Left lobe of liver (tissue), 2 donors: ENCODE results near the gene ARL8A. TPM values are rescaled to one million over a fixed set of nuclear protein-coding genes. Genes with fewer than 3 reads are reported as not detected.
A peak's percentile ranks its signal among the peaks of the same experiment; 100 is the strongest.
"Not testable (repeated sequence)": the region's sequence is repeated elsewhere in the genome, so short reads cannot be mapped to it uniquely, and the experiment has no call there.

ENCODE experiments used
- ATAC-seq: fragments of 200-7000 bp; cut with Tn5 transposase; one replicate; pipeline ENCODE4 v1.9.1; 2020; ENCODE audit warnings: mild to moderate bottlenecking, moderate library complexity
- DNase-seq: peaks from one replicate; pipeline ENCODE4 v3.0.0-alpha.2; 2020; ENCODE audit warnings: low spot score
- total RNA-seq: library from RNA; stranded (reverse); gene quantifications from one replicate; pipeline ENCODE4 v1.2.1, GENCODE V29; 2021
- donor health status: DM: no; HTN: no; CAD: no; lungs with moderate emphysema.
- donor health status: DM: no; HTN: yes; CAD: no.

The ARL8A gene
- total RNA-seq, 1 donor from 2014 or later: 34.6 TPM

DNA sequence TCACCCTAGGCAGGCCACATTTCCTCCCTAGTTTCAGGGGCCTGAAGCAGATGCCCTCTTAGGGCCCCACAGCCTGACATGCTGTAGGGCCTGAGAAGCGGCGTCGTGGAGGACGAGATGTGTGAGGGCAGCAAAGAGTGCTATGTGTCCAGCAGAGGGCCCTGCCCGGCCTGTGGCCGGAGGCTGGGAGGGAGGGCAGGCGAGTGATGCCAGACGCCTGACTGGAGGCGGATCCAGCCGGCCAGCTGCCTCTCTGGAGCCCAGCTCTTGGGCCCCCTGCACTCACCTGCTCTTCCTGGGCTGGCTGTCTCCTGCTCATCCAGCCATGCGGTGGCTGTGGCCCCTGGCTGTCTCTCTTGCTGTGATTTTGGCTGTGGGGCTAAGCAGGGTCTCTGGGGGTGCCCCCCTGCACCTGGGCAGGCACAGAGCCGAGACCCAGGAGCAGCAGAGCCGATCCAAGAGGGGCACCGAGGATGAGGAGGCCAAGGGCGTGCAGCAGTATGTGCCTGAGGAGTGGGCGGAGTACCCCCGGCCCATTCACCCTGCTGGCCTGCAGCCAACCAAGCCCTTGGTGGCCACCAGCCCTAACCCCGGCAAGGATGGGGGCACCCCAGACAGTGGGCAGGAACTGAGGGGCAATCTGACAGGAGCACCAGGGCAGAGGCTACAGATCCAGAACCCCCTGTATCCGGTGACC is 21.8 kb downstream of the ARL8A start, which contains the start of gene GPR37L1:
Gene GPR37L1 (plus strand): TSS at position 279 of the 697 bp plus-strand sequence. CDS start 47 bp downstream, at position 326.
- no peak for DNase-seq

DNA sequence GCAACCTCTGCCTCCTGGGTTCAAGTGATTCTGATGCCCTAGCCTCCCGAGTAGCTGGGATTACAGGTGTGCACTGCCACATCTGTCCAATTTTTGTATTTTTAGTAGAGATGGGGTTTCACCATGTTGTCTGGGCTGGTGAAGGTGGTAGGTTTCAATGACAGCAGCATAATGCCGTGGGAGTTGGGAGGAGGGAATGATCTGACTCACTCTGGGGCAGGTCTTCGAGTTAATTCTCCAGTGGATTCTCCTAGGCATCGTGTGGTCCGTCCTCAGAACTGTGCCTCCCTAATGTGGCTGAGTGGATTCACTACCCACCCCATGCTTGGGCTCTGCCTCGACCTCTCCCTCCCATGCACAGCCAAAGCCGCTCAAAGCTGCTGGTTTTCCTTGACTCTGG is 23.5 kb downstream of the ARL8A start:
- ATAC-seq (no peak), DNase-seq (no peak)

More for the DNA sequence above, 21.8 kb downstream of the ARL8A start, which contains the start of gene GPR37L1:
- ATAC-seq: peak; percentile 76

DNA sequence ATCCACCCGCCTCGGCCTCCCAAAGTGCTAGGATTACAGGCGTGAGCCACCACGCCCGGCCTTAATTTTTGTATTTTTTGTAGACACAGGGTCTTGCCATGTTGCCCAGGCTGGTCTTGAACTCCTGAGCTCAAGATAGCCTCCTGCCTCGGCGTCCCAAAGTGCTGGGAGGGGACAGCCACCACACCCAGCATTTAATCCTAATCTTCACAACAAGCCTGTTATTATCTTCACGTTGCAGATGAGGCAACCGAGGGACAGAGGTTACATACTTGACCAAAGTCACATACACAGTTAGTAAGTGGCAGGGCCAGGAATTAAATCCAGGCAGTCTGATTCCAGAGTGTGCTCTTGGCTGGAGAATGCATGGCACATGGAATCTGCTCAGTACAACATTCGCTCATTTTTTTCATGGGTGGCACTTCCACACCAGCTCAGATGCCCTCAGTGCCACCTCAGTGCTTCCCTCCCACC is 26.6 kb downstream of the ARL8A start:
- DNase-seq (peak; percentile 74), ATAC-seq (peak; percentile 73)

DNA sequence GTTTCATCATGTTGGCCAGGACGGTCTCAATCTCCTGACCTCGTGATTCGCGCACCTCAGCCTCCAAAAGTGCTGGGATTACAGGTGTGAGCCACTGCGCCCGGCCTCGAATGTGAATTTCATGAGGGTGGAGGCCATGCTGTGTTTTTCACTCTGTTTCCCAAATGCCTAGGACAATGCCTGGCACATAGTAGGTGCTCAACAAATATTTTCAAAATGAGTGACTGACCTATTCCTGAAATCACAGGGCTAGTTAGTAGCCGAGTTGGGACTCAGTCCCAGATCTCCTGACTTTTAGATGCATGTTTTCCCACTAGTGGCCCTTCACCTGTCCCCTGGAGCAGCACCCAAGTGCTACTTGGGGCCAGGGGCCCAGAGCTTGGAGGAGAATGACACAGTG is 28.2 kb downstream of the ARL8A start:
- no peak for ATAC-seq
- no peak for DNase-seq

DNA sequence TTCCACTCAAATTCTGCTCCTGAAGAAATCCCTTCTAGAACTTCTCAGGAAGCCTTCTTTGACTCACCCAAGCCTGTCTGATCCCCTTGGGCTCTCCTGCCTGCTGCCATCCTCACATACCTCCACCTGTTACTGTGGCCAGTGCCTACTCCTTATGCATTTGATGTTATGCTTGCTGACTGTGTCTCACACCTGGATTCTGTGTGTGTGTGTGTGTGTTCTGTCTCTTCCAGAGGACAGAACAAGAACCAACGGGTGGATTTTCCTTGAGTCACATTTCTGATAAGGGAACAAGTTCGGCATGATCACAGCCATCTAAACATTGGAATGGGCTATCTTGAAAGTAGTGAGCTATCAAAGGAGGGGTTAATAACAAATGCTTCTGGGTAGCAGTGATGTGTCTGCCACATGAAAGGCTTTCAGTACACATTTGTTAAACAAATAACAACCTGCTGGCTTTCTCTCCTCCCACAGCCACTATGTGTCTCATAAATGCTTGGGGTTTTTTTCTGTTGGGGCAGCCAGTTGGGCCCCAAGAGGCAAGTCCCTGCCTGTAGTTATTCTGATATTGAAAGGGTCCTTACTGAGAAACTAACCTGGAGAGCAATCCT is 30.7 kb downstream of the ARL8A start:
- DNase-seq (no peak), ATAC-seq (no peak)

DNA sequence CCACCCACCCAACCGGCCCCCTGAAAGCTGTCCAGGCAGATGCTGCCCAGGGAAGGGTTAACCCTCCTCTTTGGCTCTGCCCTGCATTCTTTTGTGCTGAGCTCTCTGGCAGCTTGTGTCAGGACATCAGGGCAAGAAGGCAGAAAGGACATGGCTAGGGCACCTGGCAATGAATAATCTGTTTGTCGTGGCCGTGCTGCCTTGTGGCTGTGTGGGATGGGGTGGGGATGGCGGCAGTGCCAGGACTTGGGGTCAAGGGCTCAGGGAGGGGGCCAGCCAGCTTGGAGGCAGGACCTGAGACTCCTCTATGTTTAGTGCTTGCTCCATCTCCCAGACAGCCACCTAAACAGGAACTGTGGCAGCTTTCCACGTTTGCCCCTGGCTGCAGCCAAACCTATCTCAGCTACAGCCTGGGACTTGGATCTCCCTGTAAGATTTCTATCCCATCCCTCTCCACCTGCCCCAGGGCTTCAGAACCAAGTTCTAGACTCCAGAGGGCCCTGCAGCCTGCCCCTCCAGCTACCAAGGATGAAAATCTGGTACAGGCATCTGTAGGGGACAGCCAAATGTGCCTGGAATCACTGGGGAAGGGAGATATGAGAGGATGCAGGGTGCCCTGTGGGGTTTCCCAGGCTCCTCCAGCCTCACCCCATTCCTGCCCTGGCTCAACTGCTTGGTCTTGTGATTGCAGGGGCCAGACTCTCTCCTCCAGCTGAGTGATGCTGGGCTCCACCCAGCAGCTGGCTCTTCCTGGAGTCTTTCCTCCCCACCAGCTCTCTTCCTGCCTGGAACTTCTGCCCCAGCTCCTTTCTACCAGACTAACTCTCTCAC is 31.5 kb downstream of the ARL8A start:
- ATAC-seq (peak; percentile 75), DNase-seq (peak; percentile 83)

DNA sequence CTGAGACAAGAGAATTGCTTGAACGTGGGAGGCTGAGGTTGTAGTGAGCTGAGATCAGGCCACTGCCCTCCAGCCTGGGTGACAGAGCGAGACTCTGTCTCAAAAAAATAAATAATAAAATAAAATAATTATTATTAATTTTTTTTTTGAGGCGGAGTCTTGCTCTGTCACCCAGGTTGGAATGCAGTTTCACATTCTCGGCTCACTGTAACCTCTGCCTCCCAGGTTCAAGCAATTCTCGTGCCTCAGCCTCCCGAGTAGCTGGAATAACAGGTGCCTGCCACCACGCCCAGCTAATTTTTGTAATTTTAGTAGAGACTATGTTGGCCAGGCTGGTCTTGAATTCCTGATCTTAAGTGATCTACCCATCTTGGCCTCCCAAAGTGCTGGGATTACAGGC is 32.9 kb downstream of the ARL8A start:
- ATAC-seq, DNase-seq: not testable (repeated sequence)

DNA sequence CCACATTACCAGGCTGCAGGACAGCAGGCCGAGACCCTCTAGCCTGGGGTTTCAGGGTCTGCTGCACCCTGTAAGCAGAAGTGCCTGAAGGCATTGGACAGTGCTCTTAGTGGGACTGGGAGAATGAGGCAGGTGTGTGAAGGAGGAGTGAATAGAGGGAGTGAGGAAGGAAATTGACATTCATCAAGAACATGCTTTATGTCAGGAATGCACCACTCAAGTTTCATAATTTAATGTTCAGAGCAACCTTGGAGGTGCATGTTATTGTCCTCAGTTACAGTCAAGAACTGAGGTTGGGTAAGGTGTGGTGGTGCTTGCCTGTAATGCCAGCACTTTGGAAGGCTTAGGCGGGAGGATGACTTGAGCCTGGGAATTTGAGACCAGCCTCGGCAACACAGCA is 33.6 kb downstream of the ARL8A start:
- DNase-seq: no peak
- ATAC-seq: no peak

DNA sequence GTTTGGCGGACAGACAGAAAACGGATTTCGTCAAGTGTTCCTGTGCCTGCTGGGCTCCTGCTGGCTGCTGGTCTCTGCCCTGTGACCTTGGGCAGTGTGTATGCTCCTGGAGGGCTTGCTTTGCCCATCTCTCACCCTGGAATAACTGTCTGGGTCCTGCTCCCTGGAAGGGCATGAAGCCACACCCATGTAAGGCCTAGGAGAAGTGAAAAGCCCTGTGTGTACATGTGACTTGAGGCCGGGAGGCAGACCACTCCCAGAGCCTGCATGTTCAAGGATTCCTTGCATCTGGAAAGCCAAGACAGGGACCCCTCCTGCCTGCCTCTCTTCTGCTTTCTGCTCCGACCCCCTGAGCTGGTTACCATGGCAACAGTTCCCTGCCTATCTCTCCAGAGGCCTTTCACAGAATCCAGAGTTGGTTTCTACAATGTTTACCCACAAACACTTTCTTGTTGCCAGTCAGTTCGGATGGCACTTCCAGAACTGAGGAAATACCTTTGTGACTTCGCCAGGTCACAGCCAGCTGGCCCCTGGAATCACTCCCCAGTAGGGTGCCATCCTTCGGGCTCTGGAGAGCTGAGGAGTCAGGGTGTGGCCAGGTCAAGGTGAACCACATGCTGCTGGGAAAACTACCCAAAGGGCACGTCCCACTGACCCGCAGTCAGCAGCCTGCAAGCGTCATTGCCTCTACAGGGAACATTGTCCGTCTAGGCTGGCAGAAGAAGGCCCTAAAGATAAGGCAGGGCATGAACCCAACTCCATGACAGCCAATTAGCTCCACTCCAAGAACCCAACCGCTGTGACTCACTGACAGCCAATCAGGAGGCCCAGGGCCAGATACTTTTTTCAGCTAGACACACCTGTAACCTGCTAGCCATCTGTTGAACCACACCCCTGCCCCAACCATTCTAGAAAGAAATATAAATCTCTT is 36.5 kb downstream of the ARL8A start:
- peak; percentile 73 for ATAC-seq
- DNase-seq: peak; percentile 94

DNA sequence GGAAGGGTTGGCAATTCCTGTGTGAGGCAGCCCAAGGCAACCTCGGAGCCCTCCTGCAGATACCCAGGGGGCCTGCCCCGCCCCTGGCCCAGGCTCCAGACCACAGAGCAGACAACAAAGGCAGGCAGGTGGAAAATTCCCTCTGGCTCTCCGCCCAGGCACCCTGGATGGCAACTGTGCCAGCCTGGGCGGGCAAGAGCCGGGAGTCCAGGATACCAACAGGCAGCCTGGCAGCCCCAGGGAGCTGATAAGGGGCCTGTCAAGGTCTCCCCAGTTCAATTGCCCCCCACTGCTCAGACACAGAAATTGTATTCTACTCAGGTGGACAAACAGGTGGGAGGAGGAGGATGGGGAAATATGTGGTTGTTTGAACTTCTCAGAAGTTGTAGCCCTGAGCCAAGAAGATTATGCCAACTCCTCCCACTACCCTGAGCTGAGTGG is 37.2 kb downstream of the ARL8A start:
- ATAC-seq: peak; percentile 80
- peak; percentile 93 for DNase-seq

DNA sequence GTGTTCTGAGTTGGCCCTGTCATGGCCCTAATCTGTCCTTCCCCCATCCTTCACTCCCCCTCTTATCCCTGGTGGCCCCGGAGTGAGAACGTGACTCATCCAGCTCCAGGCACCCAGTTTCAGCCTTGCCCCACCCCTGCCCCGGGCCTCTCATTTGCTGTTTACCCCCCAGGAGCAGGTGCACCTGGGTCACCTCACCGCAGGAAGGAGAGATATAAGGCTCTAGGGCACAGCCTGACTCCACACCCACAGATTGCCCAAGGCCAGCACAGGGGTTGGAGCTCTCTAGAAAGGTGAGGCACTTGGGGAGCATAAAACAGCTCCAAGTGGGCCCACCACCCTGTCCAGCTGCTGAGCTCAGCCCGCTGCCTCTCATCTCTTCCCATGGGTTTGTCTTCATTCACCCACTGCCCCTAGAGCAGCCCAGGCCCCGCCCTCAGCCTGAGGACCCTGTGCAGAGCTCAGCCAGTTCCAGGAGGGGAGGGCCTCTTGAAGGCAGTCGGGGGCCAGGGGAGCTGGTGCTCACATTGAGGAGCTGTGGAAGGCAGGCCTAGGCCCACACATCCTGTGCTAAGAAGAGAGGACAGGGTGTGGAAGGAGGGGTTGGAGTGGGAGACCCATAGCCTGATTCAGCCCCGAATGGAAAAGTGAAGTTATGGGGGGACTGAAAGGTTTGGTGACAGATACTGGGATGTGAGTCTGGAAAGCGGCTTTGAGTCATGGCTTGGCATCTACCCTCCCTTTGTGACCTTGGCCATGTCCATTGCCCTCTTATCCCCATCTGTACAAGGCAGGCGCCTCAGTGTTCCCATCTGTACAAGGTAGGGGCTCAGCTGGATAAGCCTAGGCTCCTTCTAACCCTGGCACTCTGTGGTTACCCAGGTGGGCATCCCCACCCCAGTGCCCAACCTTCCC is 37.9 kb downstream of the ARL8A start:
- no peak for DNase-seq
- ATAC-seq: peak; percentile 47

DNA sequence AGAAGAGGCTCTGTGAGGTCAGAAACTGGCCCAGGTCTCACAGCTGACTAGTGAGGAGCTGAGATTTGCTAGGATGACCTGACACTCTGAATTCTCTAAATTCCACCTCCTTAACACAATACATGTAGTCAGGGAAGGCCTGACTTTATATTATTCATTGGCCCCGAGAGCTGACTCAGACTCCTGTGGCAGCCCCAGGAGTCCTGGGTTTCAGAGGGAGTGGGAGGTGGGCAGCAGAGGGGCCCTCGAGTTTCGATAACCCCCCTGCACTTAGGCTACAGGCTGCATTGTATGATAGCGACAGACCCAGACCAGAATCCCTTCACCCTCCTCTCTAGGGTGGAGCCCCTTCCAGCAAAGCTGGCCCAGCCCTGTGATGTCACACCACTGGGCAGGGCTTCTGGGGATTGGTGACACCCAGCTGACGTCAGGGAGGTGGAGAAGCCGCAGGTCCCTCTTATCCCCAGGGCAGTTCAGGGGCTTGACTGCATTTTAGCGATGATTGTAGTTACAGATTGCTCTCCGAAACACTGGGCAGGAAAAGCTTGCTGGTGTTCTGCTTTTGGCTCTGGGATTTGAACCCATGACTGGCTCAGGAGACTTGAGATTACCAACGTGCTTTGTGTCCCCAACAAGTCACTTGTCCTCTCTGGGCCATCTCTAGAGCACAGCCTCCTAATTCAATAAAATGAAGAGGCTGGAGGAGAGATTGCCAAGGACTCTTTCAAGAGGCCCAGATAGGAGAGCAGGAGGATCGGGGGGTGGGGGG is 38.8 kb downstream of the ARL8A start:
- ATAC-seq (no peak), DNase-seq (no peak)

DNA sequence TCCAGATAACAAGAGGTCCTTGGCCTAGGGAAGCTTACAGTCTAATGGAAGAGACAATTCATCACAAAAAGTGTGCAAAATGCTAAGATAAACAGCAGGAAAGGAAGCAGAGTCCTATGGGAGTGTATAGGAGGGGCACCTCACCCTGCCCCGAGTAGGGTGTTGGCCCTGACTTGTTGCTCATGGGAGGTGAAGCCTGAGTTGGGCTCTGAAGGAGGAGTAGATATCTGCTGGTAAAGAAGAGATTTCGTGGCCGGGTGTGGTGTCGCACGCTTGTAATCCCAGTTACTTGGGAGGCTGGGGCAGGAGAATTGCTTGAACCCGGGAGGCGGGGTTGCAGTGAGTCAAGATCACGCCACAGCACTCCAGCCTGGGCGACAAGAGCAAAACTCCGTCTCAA is 40.5 kb downstream of the ARL8A start:
- ATAC-seq (no peak), DNase-seq (no peak)

DNA sequence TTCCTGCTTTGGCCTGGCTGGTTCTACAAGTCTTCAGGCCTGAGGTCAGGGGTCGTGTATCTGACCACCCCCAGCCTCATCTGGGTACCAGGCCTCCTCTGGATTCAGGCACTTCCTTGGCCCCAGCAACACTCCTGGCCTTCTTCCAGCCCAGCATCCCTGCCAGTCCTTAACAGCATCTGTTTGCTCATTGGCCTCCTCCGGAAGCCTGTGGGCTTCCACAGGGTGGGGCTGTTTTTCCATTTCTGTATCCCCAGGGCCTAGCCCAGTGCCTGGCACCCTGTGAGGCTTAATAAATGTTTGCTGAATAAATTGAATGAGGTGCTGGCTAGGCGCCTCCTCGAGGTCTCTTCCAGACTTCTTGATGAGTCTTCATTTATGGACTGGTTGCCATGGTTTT is 43.4 kb downstream of the ARL8A start:
- no peak for DNase-seq
- ATAC-seq: no peak

DNA sequence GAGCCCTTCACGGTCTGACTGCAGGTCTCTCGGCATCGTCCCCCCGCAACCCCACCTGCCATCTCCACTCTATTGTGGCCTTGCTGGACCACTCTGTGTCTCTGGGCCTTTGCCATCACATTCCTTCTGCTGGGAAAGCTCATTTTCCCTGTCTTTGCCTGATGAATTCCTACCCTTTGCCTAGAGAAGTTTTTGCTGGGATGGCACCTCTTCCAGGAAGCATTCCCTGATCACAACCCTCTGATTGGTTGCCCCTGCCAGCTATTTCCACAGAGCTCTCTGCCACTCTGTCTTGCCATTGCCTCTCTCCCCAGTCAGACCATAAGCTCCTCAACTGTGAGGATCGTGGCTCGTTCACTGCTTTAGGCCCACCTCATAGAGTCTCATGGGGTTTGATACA is 50.7 kb downstream of the ARL8A start:
- ATAC-seq: no peak
- no peak for DNase-seq

DNA sequence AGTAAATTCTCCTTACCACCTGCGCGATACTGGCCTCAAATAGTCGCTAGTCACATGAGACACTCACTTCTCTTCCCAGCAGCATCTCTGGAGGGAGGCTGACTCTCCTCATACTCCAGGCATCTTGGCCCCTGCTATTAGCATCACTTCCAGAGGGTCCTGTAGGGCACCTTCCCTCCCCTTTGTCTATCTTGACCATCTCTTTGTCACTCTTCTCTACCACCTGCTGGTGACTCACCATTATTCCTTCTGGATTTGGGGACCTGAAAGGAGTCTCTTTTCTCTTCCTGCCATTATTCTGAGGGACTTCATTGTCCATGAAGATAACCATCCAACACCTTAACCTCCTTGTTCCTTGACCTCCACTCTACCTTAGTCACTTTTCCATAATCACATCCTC is 53.5 kb downstream of the ARL8A start:
- DNase-seq (no peak), ATAC-seq (peak; percentile 40)

DNA sequence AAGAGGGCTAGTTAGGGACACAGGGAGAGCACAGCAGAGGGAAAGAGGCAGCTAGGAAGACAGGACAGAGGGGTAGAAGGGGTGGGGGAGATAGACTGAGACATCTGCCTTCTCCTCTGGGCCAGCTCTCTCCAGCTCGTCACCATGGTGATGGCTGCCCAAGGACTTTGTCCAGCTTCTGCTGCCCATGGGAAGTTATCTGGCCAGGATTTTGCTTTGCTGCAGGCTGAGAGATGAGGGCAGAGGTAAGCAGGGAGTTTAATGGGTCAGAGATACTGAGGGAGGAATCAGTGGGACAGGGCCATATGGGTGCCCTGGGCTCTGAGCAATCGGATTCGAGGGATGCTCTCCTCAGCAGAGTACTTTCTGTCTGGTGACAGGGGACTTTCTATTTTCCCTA is 56.3 kb downstream of the ARL8A start:
- DNase-seq: peak; percentile 71
- ATAC-seq: peak; percentile 97

DNA sequence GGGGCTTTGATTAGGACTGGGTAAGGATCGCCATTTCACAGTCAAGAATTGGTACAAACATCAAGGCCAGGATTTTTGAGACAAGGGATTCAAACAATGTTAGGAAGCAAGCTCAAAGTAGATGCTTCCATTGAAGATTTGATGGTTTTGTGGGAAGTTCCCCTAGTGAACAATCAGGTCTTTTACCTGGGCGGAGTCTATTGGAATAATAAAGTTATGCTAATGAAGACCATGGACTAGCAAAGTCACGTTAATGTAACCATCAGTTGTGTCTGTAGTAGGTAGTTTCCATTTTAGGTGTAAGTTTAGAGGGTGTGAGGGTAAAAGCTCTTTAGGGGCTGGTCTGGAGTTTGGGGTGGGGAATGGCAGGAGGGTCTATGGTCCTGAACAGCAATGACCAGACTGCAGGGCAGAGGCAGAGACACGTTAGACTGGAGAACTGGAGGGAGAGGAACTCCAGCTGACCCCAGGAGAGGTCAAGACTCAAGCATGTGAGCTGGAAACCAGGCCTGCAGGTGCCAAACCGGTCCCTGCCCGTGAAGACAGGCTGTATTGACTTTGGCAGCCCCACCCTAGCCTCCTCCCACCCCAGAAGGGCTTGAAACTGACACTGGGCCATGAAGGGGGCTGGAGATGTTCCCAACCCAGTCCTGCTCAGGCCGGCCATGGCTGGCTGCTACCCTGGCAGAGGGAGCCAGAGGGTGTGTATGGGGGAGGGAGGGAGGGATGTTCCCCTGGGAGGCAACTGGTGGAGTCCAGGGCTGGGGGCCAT is 57.8 kb downstream of the ARL8A start:
- ATAC-seq (no peak), DNase-seq (no peak)
